Smooth muscle cell (in vitro differentiated cells): ENCODE measurements around the gene CNGB1. TPM values are rescaled to one million over a fixed set of nuclear protein-coding genes. Genes with fewer than 3 reads are reported as not detected.

Experiments
- DNase-seq: peaks from one replicate; lab custom pipeline; 2025; ENCODE audit not compliant: unreplicated experiment; lab: John Stamatoyannopoulos, UW
- H2AFZ ChIP-seq: fragments of 200-600 bp; sonication (generic); 2 replicates; pipeline ENCODE4 v1.6.0; 2016; ENCODE audit warnings: antibody characterized with exemption, low read depth, mild to moderate bottlenecking
- H3F3A ChIP-seq: fragments of 200-600 bp; sonication (generic); 2 replicates; pipeline ENCODE4 v1.6.0; 2017; ENCODE audit warnings: antibody characterized with exemption, low read depth
- H3K27ac ChIP-seq: fragments of 200-600 bp; sonication (generic); 2 replicates; pipeline ENCODE4 v1.5.1; 2016; ENCODE audit warnings: low read depth, mild to moderate bottlenecking
- H3K27me3 ChIP-seq: fragments of 200-600 bp; sonication (generic); 2 replicates; pipeline ENCODE4 v1.6.1; 2016; ENCODE audit warnings: low read depth, mild to moderate bottlenecking
- H3K36me3 ChIP-seq: fragments of 200-600 bp; sonication (generic); 2 replicates; pipeline ENCODE4 v1.5.1; 2016; ENCODE audit warnings: low read depth
- H3K4me1 ChIP-seq: fragments of 200-600 bp; sonication (generic); 2 replicates; pipeline ENCODE4 v1.5.1; 2016; ENCODE audit warnings: low read depth
- H3K4me2 ChIP-seq: fragments of 200-600 bp; sonication (generic); 2 replicates; pipeline ENCODE4 v1.6.0; 2016; ENCODE audit warnings: mild to moderate bottlenecking
- H3K4me3 ChIP-seq: fragments of 200-600 bp; sonication (generic); 2 replicates; pipeline ENCODE4 v1.5.1; 2016; ENCODE audit warnings: mild to moderate bottlenecking
- H3K79me2 ChIP-seq: fragments of 200-600 bp; sonication (generic); 2 replicates; pipeline ENCODE4 v1.6.0; 2016; ENCODE audit warnings: low read depth, mild to moderate bottlenecking
- H3K9ac ChIP-seq: fragments of 200-600 bp; sonication (generic); 2 replicates; pipeline ENCODE4 v1.6.0; 2016; ENCODE audit warnings: low read depth
- H3K9me3 ChIP-seq: fragments of 200-600 bp; sonication (generic); replicated peaks from 2 replicates; pipeline ENCODE4 v1.5.1; 2016; ENCODE audit warnings: low read depth
- H4K20me1 ChIP-seq: fragments of 200-600 bp; sonication (generic); 2 replicates; pipeline ENCODE4 v1.6.0; 2016; ENCODE audit warnings: low read depth
- WGBS: methylation state at CpG from one replicate; pipeline ENCODE4 v1.1.7; 2016; ENCODE audit warnings: low lambda C conversion rate; 5-methylcytosine and 5-hydroxymethylcytosine counted together
- polyA plus RNA-seq: library from polyadenylated mRNA; unstranded; fragments of >200 nt; fragmentation: Nextera tagmentation; extraction: Ambion mirVana; gene quantifications from 2 replicates; pipeline ENCODE4 v1.2.1, GENCODE V29; 2016
- total RNA-seq: library from RNA; depleted of rRNA; stranded (reverse); fragments of >200 nt; gene quantifications from 2 replicates; pipeline ENCODE4 v1.2.3, GENCODE V29; 2014
- TF ChIP-seq, protein P1 (sequence below): fragments of 200-600 bp; sonication (generic); IDR thresholded peaks from 2 replicates; pipeline ENCODE4 v1.5.1; 2017; ENCODE audit warnings: borderline replicate concordance, mild to moderate bottlenecking, antibody characterized with exemption; ENCODE audit not compliant: insufficient read depth, poor library complexity, severe bottlenecking

Gene CNGB1
- total and polyA plus RNA-seq, 2 experiments from 2014 or later: not detected

DNA sequence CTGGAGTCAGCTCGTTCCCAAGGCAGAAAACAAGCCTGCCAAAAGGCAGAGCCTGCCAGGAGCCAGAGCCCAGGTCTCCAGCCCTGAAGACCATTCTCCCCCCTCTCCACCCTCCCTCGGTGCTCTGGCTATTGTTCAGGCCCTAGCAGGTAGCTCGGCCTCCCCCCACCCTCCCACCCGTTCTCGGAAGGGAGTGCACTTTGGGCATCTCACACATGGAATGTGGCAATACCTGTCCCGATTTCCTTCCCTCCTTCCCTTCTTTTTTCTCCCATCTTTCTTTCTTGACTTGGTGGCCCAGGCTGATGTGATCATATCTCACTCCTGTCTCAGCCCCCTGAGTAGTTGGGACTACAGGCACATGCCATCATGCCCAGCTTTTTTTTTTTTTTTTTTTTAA is 12.4 kb downstream of the CNGB1 start:
- Histone ChIP-seq H3K79me2 (no peaks in the 10 kb centered on the region), H3K4me1 (no peaks in the 10 kb centered on the region), H3K4me2 (no peak overlapping the region), H3K4me3 (no peak overlapping the region), H4K20me1 (no peaks in the 10 kb centered on the region), H3K27ac (no peak overlapping the region), H3K9ac (no peak overlapping the region), H2AFZ (no peak overlapping the region), H3F3A (no peaks in the 10 kb centered on the region), H3K27me3 (no peaks in the 10 kb centered on the region), H3K36me3 (no peaks in the 10 kb centered on the region), H3K9me3 (no peaks in the 10 kb centered on the region)
- no peak for DNase-seq
- TF ChIP-seq, protein P1, sequence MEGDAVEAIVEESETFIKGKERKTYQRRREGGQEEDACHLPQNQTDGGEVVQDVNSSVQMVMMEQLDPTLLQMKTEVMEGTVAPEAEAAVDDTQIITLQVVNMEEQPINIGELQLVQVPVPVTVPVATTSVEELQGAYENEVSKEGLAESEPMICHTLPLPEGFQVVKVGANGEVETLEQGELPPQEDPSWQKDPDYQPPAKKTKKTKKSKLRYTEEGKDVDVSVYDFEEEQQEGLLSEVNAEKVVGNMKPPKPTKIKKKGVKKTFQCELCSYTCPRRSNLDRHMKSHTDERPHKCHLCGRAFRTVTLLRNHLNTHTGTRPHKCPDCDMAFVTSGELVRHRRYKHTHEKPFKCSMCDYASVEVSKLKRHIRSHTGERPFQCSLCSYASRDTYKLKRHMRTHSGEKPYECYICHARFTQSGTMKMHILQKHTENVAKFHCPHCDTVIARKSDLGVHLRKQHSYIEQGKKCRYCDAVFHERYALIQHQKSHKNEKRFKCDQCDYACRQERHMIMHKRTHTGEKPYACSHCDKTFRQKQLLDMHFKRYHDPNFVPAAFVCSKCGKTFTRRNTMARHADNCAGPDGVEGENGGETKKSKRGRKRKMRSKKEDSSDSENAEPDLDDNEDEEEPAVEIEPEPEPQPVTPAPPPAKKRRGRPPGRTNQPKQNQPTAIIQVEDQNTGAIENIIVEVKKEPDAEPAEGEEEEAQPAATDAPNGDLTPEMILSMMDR: no peak
- WGBS: 90% methylated on average over 2 of the region's 6 CpGs

DNA sequence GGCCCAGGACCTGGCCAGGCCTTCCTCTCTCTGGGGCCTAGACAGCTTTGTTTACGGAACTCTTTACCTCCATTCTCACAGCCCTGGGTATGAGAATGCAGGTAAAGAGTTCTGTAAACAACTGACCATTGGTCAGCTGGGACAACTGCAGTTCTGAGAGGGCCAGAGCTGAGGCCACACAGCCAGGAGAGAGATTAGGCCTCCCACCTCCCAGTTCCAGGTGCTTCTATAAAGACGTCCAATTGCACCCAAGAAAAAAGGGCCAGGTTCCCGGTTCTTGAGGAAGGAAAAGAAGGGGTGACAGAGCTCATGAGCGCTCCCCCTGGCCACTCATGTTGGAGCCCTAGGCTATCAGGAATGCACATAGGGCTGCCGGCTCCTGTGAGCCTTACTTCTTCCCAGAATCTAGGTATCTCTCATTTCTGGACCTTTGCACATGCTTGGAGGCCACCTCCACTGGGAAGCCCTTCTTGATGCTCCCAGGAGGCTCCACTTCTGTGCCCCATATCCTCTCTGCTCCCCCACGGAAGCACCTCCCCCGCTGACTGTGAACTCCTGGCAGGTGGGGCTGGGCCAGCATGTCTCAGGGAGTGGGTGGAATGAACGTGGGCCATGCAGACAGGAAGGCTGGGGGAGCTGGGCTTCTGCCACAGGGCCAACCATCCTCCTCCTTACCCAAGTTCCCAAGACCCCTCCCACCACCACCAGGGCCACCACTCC is 13.1 kb downstream of the CNGB1 start:
- Histone ChIP-seq H3K36me3 (no peaks in the 10 kb centered on the region), H3K9ac (no peak overlapping the region), H3K4me1 (no peaks in the 10 kb centered on the region), H3K4me2 (no peak overlapping the region), H3F3A (no peaks in the 10 kb centered on the region), H3K9me3 (no peaks in the 10 kb centered on the region), H3K4me3 (no peak overlapping the region), H2AFZ (no peak overlapping the region), H3K79me2 (no peaks in the 10 kb centered on the region), H4K20me1 (no peaks in the 10 kb centered on the region), H3K27me3 (no peaks in the 10 kb centered on the region), H3K27ac (no peak overlapping the region)
- TF ChIP-seq, protein P1: no peak
- no peak for DNase-seq
- 80% methylated on average over 8 of the region's 8 CpGs for WGBS

DNA sequence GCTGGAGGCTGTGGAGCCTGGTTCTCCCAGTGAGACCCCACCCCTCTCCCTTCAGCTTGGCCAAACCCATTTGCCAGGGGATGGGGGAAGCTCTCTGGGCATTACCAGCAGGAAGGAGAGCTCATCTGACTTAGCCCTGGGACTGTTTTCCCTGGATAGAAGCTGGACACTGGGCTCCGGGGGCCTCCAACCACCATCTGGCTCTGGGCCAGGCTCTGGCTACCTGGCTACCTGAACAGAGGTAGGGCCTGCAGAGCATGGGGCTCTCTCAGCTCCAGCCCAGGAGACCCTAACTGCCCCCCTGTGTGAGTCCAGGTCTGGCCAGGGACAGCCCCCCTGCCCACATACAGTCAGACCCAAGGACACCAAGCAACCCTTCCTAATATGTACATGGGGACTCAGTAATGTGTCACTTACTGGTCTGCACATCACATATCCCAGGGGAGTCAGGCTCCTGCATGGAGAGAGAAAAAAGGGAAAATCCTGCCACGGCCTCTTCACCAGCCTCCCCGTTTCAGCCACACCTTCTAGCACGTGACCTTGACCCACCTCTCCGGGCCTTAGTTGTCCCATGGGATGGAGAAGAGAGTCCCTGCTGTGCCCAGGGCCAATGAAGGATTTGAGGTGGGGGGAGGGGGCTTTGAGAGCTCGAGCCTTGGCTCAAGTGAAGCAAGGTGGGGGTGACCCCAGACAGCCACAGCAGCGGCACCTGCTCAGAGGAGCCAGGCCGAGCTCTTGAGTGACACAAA is 13.8 kb downstream of the CNGB1 start:
- Histone ChIP-seq H3K9me3 (no peaks in the 10 kb centered on the region), H4K20me1 (no peaks in the 10 kb centered on the region), H3F3A (no peaks in the 10 kb centered on the region), H3K27ac (no peak overlapping the region), H3K27me3 (no peaks in the 10 kb centered on the region), H3K4me3 (no peak overlapping the region), H3K79me2 (no peaks in the 10 kb centered on the region), H3K4me2 (no peak overlapping the region), H3K36me3 (no peaks in the 10 kb centered on the region), H3K9ac (no peak overlapping the region), H3K4me1 (no peaks in the 10 kb centered on the region), H2AFZ (no peak overlapping the region)
- TF ChIP-seq, protein P1: no peak
- WGBS: 84% methylated on average over 8 of the region's 8 CpGs
- no peak for DNase-seq
